H1 (cell line): ENCODE results near the gene DSE.

ENCODE experiments used
- CHD2 ChIP-seq: IDR thresholded peaks from 2 replicates; pipeline ENCODE4 v1.6.1; 2012; ENCODE audit warnings: low read length, improper control_type of control experiment
- CTCF ChIP-seq, 3 experiments: IDR thresholded peaks; 1 replicate in 2 of 3; 2 replicates in 1 of 3; pipeline versions ENCODE4 v1.5.1 to v1.6.1; 2011; ENCODE audit warnings: low read length in 3 of 3, mild to moderate bottlenecking in 3 of 3, inconsistent platforms in 2 of 3, low read depth in 1 of 3, moderate library complexity in 1 of 3; ENCODE audit not compliant: insufficient read depth in 1 of 3; ENCODE audit errors: control extremely low read depth in 1 of 3
- EP300 ChIP-seq, 2 experiments: IDR thresholded peaks; 1 replicate in 1 of 2; 2 replicates in 1 of 2; pipeline ENCODE4 v1.6.1; 2011 to 2012; ENCODE audit warnings: low read depth in 2 of 2, low read length in 2 of 2, mild to moderate bottlenecking in 2 of 2, borderline replicate concordance in 1 of 2, inconsistent platforms in 1 of 2, moderate library complexity in 1 of 2
- EZH2 ChIP-seq: fragments of 200-600 bp; sonication (generic); IDR thresholded peaks from 2 replicates; pipeline ENCODE4 v1.7.1; 2012; ENCODE audit warnings: low read depth, mild to moderate bottlenecking, moderate library complexity, low read length, inconsistent platforms; ENCODE audit not compliant: severe bottlenecking
- GTF2F1 ChIP-seq: IDR thresholded peaks from 2 replicates; pipeline ENCODE4 v1.6.1; 2012; ENCODE audit warnings: low read depth, low read length, improper control_type of control experiment, borderline replicate concordance
- POLR2A ChIP-seq, 2 experiments: IDR thresholded peaks; 1 replicate in 1 of 2; 2 replicates in 1 of 2; pipeline ENCODE4 v1.6.1; 2011; ENCODE audit warnings: low read depth in 2 of 2, low read length in 2 of 2, mild to moderate bottlenecking in 2 of 2; ENCODE audit errors: control extremely low read depth in 1 of 2
- POLR2AphosphoS5 ChIP-seq: IDR thresholded peaks from 2 replicates; pipeline ENCODE4 v1.6.1; 2011; ENCODE audit warnings: low read depth, low read length
- POU5F1 ChIP-seq: IDR thresholded peaks from 2 replicates; pipeline ENCODE4 v1.6.1; 2011; ENCODE audit warnings: low read depth, mild to moderate bottlenecking, low read length, moderate library complexity
- RXRA ChIP-seq: IDR thresholded peaks from 2 replicates; pipeline ENCODE4 v1.6.1; 2011; ENCODE audit warnings: low read depth, mild to moderate bottlenecking, low read length, moderate library complexity; ENCODE audit not compliant: insufficient read depth
- SP1 ChIP-seq: IDR thresholded peaks from 2 replicates; pipeline ENCODE4 v1.6.1; 2011; ENCODE audit warnings: low read depth, low read length
- TAF1 ChIP-seq: IDR thresholded peaks from 2 replicates; pipeline ENCODE4 v1.6.1; 2011; ENCODE audit warnings: mild to moderate bottlenecking, low read depth, low read length
- YY1 ChIP-seq: IDR thresholded peaks from 2 replicates; pipeline ENCODE4 v1.6.1; 2011; ENCODE audit warnings: low read depth, mild to moderate bottlenecking, low read length

GRCh38 chr6:116349216-116349615, 21.5 kb upstream of the DSE start:
- no peak for TF ChIP-seq EP300 (IDR thresholded peaks at IDR 0.05; ENCODE audit: borderline replicate concordance in 1 of 2, low read depth in 2 of 2, low read length in 2 of 2)
- no peak for TF ChIP-seq YY1
- no peak for TF ChIP-seq RXRA
- no peak for TF ChIP-seq GTF2F1
- no peak for TF ChIP-seq CTCF (IDR thresholded peaks at IDR 0.05; ENCODE audit: control extremely low read depth in 1 of 3, insufficient read depth in 1 of 3, low read depth in 1 of 3, low read length in 3 of 3)
- no peak for TF ChIP-seq TAF1
- TF ChIP-seq POLR2A (IDR thresholded peaks at IDR 0.05; ENCODE audit: control extremely low read depth in 1 of 2, low read depth in 2 of 2, low read length in 2 of 2), result no peak
- no peak for TF ChIP-seq EZH2
- TF ChIP-seq POU5F1, result no peak
- TF ChIP-seq POLR2AphosphoS5, result no peak
- TF ChIP-seq CHD2, result no peak
- no peak for TF ChIP-seq SP1
